GM12801 (cell line): Measurements from ENCODE around the gene SMIM20.

ENCODE experiments used
- CTCF ChIP-seq: IDR thresholded peaks from one replicate; pipeline ENCODE4 v1.5.1; 2011; ENCODE audit warnings: control low read depth; ENCODE audit not compliant: insufficient read length; ENCODE audit errors: extremely low read depth

SMIM20 gene

GRCh38 chr4:25929298-25929686 is 15.3 kb downstream of the SMIM20 start:
- TF ChIP-seq CTCF = no peak

DNA sequence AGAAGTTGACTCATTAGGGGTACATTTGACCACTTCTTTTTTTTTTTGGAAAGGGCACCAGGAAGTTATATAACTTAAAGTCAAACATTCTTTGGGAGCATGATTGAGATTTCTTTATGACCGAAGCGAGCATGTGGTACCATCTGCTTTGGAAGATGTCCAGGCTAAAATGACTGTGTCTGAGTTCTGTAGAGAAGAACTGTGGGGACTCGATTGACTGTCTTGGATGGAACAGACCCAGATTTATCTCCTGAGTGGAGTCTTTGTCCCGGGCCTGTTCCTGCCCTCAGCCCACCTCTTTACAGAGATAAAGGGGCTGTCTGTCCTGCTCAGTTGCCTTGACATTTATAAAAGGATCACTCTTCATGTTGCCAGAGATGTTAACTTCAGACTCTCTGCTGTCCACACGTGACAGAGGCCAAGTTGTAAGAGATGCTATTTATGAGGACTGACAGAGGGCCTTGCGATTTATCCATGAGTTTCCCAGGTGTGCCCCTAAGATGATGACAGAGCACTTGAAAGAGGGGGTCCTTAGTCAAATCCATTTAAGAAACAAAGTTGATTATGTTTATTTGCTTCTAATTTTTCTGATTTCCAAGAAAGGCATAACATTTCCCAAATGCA is 16.8 kb downstream of the SMIM20 start:
- no peak for TF ChIP-seq CTCF

GRCh38 chr4:25936696-25937095 is 22.7 kb downstream of the SMIM20 start:
- no peak for TF ChIP-seq CTCF

DNA sequence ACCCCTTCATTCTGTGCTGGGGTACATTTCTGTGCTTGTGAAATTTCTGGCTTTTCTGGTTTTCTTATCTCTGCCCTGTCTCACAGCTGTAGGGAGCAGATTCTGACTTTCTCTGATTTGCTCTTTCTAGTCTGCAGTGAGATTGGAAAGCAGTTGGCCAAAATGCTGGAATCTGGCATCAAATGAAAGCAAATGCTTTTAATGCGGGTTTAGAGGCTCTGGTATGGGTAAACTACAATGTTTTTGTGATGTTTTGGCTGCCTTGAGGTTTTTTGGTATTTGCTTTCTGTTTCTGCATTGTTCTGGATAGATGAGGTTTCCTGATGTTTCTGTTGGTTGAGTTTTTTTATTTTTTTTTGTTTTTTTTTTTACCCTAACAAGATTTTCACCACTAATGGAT is 23.8 kb downstream of the SMIM20 start:
- no peak for TF ChIP-seq CTCF

GRCh38 chr4:25938366-25938765 is 24.3 kb downstream of the SMIM20 start:
- no peak for TF ChIP-seq CTCF

DNA sequence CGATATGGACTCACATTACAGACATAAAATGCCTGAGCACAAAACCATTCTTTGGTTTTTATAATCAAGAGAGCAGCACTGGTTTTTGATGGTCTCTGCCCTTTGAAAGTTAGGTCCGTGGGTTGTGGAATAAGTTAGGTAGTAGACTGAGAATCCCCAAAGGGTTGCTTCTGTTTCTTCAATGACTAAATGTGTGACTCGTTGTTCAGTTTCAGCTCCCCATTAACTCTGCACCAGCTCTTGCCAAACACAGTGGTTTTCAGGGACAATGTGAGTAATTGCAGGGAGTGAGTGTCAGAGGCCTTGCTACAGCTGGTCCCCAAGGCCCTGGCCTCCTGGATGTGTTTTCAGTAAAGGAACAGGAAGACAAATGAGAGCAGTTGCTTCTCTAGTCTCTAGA is 24.8 kb downstream of the SMIM20 start:
- no peak for TF ChIP-seq CTCF

GRCh38 chr4:25939330-25939729 is 25.3 kb downstream of the SMIM20 start:
- no peak for TF ChIP-seq CTCF
